D721Med (cell line): ENCODE data around the gene HCN2.

ENCODE experiments used
- DNase-seq: peaks from one replicate; pipeline ENCODE4 v3.0.0; 2011; ENCODE audit warnings: low spot score; ENCODE audit not compliant: insufficient read length
- FAIRE-seq: peaks from 2 replicates; lab custom pipeline; 2011; peaks lifted over from hg19 to GRCh38; lab: Jason Lieb, UNC
- CTCF ChIP-seq: IDR thresholded peaks from 2 replicates; pipeline ENCODE4 v1.5.1; 2012; ENCODE audit warnings: mild to moderate bottlenecking, control low read depth; ENCODE audit not compliant: insufficient read depth; ENCODE audit errors: missing control alignments

The HCN2 gene

GRCh38 chr19:651114-651818 lies 61.6 kb downstream of the HCN2 start:
- FAIRE-seq (no peak), DNase-seq (no peak)
- no peak for TF ChIP-seq CTCF

DNA sequence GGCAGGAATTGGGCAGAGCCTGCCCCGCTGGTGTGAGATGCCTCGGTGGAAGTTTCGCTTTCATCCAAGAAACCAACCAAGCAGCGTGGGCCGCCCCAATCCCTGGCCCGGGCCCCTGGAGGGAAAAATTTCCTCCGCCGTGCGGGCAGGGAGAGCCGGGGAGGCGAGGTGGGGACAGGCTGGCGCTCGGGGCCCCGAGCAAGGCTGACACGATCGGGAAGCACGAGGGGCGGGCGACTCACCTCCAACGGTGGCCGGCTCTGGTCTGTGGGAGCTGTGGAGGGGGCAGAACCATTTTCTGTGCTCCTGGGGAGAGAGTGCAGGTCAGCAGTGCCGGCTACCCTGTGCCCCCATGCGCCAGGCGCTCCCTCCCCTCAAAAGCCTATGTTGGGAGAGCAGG lies 62.3 kb downstream of the HCN2 start:
- no peak for TF ChIP-seq CTCF
- DNase-seq: no peak
- no peak for FAIRE-seq

- no peak for FAIRE-seq
- no peak for DNase-seq
- no peak for TF ChIP-seq CTCF
Measured at GRCh38 chr19:652467-653389, 63.0 kb downstream of the HCN2 start.

DNA sequence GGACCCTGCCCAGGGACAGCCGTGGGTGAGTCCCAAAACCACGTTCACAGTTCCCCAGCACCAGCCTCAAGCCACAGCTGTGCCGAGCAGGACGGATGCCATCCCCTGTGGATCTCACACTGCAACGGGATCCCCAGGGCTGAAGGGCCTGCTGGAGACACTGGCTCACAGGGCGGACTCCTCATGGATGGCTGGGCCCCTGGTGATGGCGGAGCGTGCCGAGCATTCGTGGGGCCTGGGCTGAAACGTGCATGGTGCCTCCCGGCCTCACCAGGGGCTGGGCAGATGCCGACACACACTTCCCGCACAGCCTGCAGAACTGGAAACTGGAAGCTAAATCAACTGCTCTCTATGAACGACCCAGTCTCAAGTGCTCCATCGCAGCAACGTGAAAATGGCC lies 63.7 kb downstream of the HCN2 start:
- DNase-seq (no peak), FAIRE-seq (no peak)
- TF ChIP-seq CTCF: no peak

DNA sequence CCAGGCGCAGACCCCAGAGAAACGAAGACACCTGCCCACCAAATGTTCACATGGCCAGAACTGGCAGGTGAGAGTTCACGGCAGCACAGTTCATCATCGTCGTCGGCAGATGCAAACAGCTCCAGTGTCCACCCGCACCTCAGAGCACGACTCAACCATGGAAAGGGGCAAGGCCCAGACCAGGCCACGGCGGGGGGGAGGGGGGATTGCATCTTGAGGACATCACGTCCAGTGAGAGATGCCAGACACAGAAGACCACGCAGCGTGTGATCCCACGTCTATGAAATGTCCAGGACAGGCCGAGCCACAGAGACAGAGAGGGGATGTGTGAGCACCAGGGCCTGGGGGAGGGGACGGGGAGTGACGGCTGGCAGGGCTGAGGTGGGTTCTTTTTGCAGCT lies 66.0 kb downstream of the HCN2 start:
- FAIRE-seq: no peak
- no peak for TF ChIP-seq CTCF
- no peak for DNase-seq

GRCh38 chr19:656751-657559 lies 67.3 kb downstream of the HCN2 start:
- TF ChIP-seq CTCF: no peak
- DNase-seq (no peak), FAIRE-seq (no peak)
